SH-SY5Y (cell line): ENCODE results near the gene LOXL3.

ENCODE experiments used
- GATA2 ChIP-seq: IDR thresholded peaks from 2 replicates; pipeline ENCODE4 v1.6.1; 2011; ENCODE audit warnings: mild to moderate bottlenecking, low read depth, low read length
- GATA3 ChIP-seq: IDR thresholded peaks from 2 replicates; pipeline ENCODE4 v1.6.1; 2011; ENCODE audit warnings: low read depth, mild to moderate bottlenecking, low read length, moderate library complexity

GRCh38 chr2:74496997-74497776 lies 56.6 kb downstream of the LOXL3 start:
- TF ChIP-seq GATA2 (peak; percentile 47), GATA3 (no peak)
